T follicular helper cell (primary cell): Measurements from ENCODE around the gene ETNK1.
"Not testable (repeated sequence)": the region's sequence is repeated elsewhere in the genome, so short reads cannot be mapped to it uniquely, and the experiment has no call there.

ENCODE experiments used
- DNase-seq: peaks from one replicate; pipeline ENCODE4 v3.0.0-alpha.2; 2020; ENCODE audit warnings: low read depth
- total RNA-seq, 2 experiments: gene quantifications; one replicate each; lab custom pipeline; 2026; lab: John Stamatoyannopoulos, UW

ETNK1 gene, protein sequence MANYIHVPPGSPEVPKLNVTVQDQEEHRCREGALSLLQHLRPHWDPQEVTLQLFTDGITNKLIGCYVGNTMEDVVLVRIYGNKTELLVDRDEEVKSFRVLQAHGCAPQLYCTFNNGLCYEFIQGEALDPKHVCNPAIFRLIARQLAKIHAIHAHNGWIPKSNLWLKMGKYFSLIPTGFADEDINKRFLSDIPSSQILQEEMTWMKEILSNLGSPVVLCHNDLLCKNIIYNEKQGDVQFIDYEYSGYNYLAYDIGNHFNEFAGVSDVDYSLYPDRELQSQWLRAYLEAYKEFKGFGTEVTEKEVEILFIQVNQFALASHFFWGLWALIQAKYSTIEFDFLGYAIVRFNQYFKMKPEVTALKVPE
- 124 to 139 reads per million in 2 experiments for total RNA-seq

- peak; percentile 71 for DNase-seq
These were observed at the start of gene ETNK1 for GRCh38 chr12:22624870-22625761. Gene ETNK1, plus strand, starts transcription at chr12:22625171. Its CDS starts 260 bp downstream, at chr12:22625431.

GRCh38 chr12:22576065-22576464, 48.9 kb upstream of the ETNK1 start:
- no peak for DNase-seq

DNA sequence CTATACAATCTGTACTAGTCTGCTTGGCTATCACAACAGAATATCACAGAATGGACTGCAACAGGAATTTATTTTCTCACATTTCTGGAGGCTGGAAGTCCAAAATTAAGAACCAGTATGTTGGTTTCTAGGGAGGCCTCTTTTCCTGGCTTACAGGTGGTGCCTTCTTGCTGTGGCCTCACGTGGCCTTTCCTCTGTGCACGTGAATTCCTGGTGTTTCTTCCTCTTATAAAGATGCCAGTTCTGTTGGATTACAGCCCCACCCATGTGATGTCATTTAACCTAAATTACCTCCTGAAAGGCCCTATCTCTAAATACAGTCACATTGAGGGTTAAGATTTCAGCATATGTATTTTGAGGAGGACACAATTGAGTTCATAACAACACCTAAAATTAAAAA, 48.5 kb upstream of the ETNK1 start:
- DNase-seq: no peak

DNA sequence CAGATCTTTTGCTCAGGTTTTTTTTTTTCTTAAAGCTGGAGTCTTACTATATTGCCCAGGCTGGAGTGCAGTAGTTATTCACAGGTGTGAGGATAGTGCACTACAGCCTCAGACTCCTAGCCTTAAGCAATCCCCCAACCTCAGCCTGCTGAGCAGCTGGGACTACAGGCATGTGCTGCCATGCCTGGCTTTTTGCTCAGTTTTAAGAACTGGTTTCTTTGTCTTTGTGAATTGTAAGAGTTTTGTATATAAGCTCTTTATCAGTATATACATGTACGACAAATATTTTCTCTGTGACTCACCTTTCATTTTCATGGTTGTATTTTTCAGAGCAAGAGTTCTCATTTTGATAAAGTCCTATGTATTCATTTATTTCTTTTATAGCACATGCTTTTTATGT, 47.3 kb upstream of the ETNK1 start:
- no peak for DNase-seq

DNA sequence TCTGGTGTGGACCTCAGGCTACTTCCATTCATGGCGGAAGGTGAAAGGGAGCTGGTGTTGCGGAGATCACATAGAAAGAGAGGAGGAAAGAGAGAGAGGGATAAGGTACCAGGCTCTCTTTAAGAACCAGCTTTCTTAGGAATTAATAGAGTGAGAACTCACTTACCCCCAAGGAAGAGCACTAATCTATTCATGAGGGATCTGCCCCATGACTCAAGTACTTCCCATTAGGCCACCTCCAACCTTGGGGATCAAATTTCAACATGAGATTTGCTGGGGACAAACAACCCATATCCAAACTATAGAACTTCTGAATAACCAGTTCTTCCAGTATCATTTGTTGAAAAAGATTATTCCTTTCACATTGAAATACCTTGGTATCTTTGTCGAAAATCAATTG, 46.6 kb upstream of the ETNK1 start:
- no peak for DNase-seq

GRCh38 chr12:22588817-22589216, 36.2 kb upstream of the ETNK1 start:
- no peak for DNase-seq

- no peak for DNase-seq
These were observed 31.1 kb upstream of the ETNK1 start for GRCh38 chr12:22593864-22594263.

GRCh38 chr12:22597539-22597938, 27.4 kb upstream of the ETNK1 start:
- DNase-seq: not testable (repeated sequence)

DNA sequence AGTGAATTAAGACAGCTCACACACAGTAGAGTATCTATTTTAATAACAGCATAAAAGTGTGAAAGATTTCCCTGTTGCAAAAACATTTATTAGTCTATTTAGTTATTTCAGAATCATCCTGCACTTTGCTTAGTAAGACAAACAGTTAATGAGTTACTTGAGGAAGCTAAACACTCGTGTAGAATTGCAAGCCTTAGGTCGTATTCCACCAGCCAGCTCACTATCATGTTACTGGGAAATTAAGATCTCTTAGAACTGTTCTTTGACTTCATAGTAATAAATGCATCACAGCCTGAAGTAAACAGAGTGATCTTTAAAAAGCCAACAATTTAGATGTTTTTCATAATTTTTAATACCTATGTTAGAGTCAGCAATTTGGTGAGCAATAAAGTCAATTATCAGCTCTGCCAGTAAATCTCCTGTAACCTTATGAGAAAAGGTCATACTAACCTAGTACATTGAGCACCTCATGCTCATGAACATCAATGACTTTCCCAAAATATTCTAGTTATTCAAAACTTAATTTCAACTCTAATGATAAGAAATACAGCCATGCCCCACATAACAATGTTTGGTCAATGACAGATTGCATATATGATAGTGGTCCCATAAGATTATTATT, 26.7 kb upstream of the ETNK1 start:
- DNase-seq: no peak

- DNase-seq: no peak
These were observed 26.2 kb upstream of the ETNK1 start for GRCh38 chr12:22598763-22599161.

GRCh38 chr12:22600181-22600580, 24.8 kb upstream of the ETNK1 start:
- DNase-seq: no peak

- DNase-seq: no peak
These were observed 15.5 kb upstream of the ETNK1 start for GRCh38 chr12:22609501-22609900.

DNA sequence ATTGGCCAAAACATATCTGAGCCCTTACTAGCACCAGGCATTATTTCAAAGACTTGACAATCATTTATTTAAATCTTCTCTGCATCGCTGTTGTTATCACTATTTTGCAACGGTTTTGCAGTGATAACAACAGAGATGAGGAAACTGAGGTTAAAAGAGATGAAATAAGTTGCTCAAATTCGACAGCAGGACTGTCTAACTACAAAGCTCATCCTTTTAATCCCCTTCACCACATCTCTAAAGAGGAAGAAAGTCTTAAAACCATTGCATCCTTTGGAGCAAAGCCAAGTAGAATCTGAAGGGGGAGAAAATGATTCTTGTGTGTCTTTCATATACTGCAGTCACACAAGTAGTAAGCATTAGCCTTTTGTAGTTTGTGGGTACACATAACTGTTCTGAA, 14.8 kb upstream of the ETNK1 start:
- DNase-seq: no peak

DNA sequence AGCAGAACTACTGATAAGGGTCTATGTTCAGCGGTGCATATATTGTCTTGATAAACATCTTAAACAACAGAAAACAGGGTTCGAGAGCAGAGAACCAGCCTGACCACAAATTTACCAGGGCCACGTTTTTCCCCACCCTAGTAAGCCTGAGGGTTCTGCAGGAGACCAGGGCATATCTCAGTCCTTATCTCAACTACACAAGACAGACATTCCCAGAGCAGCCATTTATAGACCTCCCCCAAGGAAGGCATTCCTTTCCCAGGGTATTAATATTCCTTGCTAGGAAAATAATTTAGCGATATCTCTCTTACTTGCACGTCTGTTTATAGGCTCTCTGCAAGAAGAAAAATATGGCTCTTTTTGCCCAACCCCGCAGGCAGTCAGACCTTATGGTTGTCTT, 12.1 kb upstream of the ETNK1 start:
- not testable (repeated sequence) for DNase-seq

GRCh38 chr12:22615963-22616501, 8.9 kb upstream of the ETNK1 start:
- DNase-seq: no peak

- DNase-seq: no peak
These were observed 7.3 kb upstream of the ETNK1 start for GRCh38 chr12:22617630-22618029.

GRCh38 chr12:22624548-22624869, 462 bp upstream of the ETNK1 start:
- no peak for DNase-seq

DNA sequence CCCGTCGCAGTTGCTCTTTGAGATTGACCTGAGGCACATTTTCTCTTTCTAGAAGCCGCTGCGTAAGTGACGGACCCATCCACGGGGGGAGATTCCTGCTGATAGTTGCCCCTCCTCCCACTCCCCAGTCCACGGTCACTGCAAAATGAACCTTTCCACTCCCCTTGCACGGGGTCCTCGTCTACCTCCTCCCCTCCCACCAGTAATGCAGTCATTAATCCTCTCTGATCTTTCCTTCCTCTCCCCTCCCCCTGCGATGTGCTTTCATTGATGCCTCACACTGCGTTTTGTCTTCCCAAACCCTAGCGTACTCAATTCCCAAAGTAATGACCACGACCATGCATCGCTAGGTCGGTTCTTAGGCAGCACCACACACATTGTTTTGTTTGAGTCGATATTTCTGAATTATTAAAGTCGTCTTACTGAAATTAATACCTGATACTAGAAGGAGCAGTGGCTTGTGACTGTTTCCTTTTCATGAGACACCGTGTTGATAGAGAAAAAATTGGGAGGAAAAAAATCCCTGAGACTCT, 857 bp downstream of the ETNK1 start:
- DNase-seq: no peak

- DNase-seq: no peak
These were observed 1.4 kb downstream of the ETNK1 start for GRCh38 chr12:22626406-22626805.

DNA sequence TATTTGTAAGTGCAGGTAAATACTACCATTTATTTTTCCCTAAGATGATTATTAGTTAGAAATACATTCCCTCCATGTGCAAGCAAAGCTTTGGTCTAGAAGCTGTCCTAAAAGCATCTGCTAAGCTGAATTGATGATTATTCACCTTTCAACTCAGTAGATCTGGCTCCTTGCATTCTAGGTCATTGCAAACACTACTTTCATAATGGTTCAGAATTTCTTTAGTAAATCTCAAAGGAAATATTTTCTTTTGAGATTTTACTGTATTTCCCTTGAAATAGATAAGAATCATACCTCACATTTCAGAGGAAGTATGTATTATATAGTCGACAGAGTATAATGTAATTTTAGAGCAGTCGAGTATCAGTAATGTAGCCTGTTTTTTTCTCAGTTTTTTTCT, 2.4 kb downstream of the ETNK1 start:
- no peak for DNase-seq

GRCh38 chr12:22628228-22628627, 3.3 kb downstream of the ETNK1 start:
- no peak for DNase-seq

DNA sequence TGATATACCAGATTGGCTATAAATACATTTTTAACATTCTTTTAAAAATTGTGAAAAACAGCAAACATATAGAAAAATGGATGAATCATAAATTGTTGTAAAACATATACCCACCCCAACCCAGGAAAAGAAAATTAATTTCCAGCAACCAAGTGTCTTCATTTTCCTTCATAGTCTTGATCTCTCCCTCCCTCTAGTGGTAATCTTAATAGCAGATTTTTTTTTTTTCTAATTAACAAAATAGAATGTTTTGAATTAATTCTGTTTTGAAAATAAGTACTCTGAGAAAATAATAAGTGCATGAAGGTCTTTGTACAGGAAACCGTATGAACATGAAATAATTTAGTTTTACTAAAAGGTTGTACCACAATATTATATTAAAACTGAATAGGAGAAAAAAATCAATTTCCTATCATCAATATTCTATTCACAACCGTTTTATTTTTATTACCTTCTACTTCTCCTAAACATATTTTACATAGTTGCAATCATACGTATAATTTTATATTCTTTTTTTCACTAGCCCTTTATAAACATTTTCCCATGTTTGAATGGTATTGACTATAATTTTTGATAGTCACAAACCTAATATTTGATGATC, 7.0 kb downstream of the ETNK1 start:
- no peak for DNase-seq
